HepG2 (cell line): ENCODE measurements around the gene VKORC1. TPM values are rescaled to one million over a fixed set of nuclear protein-coding genes. Genes with fewer than 3 reads are reported as not detected.

Source experiments
- CEBPG ChIP-seq: IDR thresholded peaks from 2 replicates; pipeline ENCODE4 v1.6.1; 2016
- EEA1 ChIP-seq: sonication (generic); formaldehyde crosslinking; IDR thresholded peaks from 2 replicates; pipeline ENCODE4 v1.5.1; 2020; ENCODE audit warnings: mild to moderate bottlenecking, missing genetic modification reagents, borderline replicate concordance
- IRF2 ChIP-seq: IDR thresholded peaks from 2 replicates; pipeline ENCODE4 v1.6.1; 2018; ENCODE audit warnings: missing genetic modification reagents, missing compliant biosample characterization
- NCOA2 ChIP-seq: sonication (generic); formaldehyde crosslinking; IDR thresholded peaks from 2 replicates; pipeline ENCODE4 v1.8.0; 2022; ENCODE audit warnings: inconsistent platforms
- NFE2L1 ChIP-seq: sonication (generic); formaldehyde crosslinking; IDR thresholded peaks from 2 replicates; pipeline ENCODE4 v1.4.0; 2020; ENCODE audit warnings: missing genetic modification reagents, mild to moderate bottlenecking, borderline replicate concordance
- NFIC ChIP-seq: IDR thresholded peaks from 2 replicates; pipeline ENCODE4 v1.6.1; 2012; ENCODE audit warnings: mild to moderate bottlenecking, low read length, inconsistent platforms
- NRL ChIP-seq: sonication (generic); formaldehyde crosslinking; IDR thresholded peaks from 2 replicates; pipeline ENCODE4 v1.5.0; 2020; ENCODE audit warnings: missing genetic modification reagents, mild to moderate bottlenecking, moderate library complexity, borderline replicate concordance
- PAWR ChIP-seq: sonication (generic); formaldehyde crosslinking; IDR thresholded peaks from 2 replicates; pipeline ENCODE4 v1.4.0; 2020; ENCODE audit warnings: missing genetic modification reagents, mild to moderate bottlenecking, borderline replicate concordance
- PRDM15 ChIP-seq: sonication (generic); formaldehyde crosslinking; IDR thresholded peaks from 2 replicates; pipeline ENCODE4 v1.4.0; 2020; ENCODE audit warnings: missing genetic modification reagents
- RARA ChIP-seq: IDR thresholded peaks from 2 replicates; pipeline ENCODE4 v1.6.1; 2016; ENCODE audit warnings: missing genetic modification reagents, missing compliant biosample characterization
- RBM39 ChIP-seq: fragments of 200-400 bp; formaldehyde crosslinking; IDR thresholded peaks from one replicate; pipeline ENCODE4 v1.6.1; 2018; ENCODE audit warnings: antibody characterized with exemption, mild to moderate bottlenecking, low read depth, low read length; ENCODE audit not compliant: poor library complexity, severe bottlenecking
- SMYD3 ChIP-seq: sonication (generic); formaldehyde crosslinking; IDR thresholded peaks from 2 replicates; pipeline ENCODE4 v1.8.1; 2023; ENCODE audit warnings: mild to moderate bottlenecking, missing genetic modification reagents
- SRY ChIP-seq: sonication (generic); formaldehyde crosslinking; IDR thresholded peaks from 2 replicates; pipeline ENCODE4 v1.8.0; 2022; ENCODE audit warnings: mild to moderate bottlenecking, missing genetic modification reagents
- ZBTB4 ChIP-seq: sonication (generic); formaldehyde crosslinking; IDR thresholded peaks from 2 replicates; pipeline ENCODE4 v1.4.0; 2020; ENCODE audit warnings: missing genetic modification reagents, mild to moderate bottlenecking, borderline replicate concordance
- ZNF687 ChIP-seq: sonication (generic); formaldehyde crosslinking; IDR thresholded peaks from 2 replicates; pipeline ENCODE4 v1.5.1; 2020; ENCODE audit warnings: mild to moderate bottlenecking, missing genetic modification reagents, moderate library complexity
- ZNF790 ChIP-seq: sonication (generic); formaldehyde crosslinking; IDR thresholded peaks from 2 replicates; pipeline ENCODE4 v1.8.0; 2022; ENCODE audit warnings: missing genetic modification reagents, mild to moderate bottlenecking, borderline replicate concordance
- ZSCAN29 ChIP-seq: sonication (generic); formaldehyde crosslinking; conservative IDR thresholded peaks from 2 replicates; pipeline ENCODE4 v1.4.0; 2020; ENCODE audit warnings: mild to moderate bottlenecking, missing genetic modification reagents
- polyA plus RNA-seq, 8 experiments: library from polyadenylated mRNA; depleted of rRNA in 3 of 8; stranded (reverse) in 7 of 8; unstranded in 1 of 8; fragments of >200 nt; fragmentation: Illumina TruSeq in 4 of 8; extraction: Trizol in 4 of 8; gene quantifications; 2 replicates each; pipeline versions ENCODE4 v1.2.1 to v1.2.3, GENCODE V29; 2011 to 2016; ENCODE audit warnings: low read depth in 4 of 8, missing spikeins in 1 of 8, mixed read lengths in 1 of 8; ENCODE audit not compliant: insufficient read depth in 1 of 8
- total RNA-seq, 5 experiments: library from RNA; depleted of rRNA; stranded (reverse); fragments of >200 nt; fragmentation: Illumina TruSeq; extraction: Trizol; gene quantifications; 2 replicates each; pipeline ENCODE4 v1.2.3, GENCODE V29; 2016; ENCODE audit warnings: low read depth in 1 of 5

Gene VKORC1
- total and polyA plus RNA-seq, 2 of the 13 experiments (the other 11 are each of a cell fraction or from before 2014, with no cell fraction given), result 141 to 615 TPM

GRCh38 chr16:31117384-31118222 lies 23.0 kb upstream of the VKORC1 start, which contains the start of gene KAT8 (continued):
- 0 out of 2 replicates have a peak, but pooled peaks have one; percentile 7 for TF ChIP-seq NRL (CRISPR knock-in tag)
- no peak for TF ChIP-seq NFIC
- TF ChIP-seq ZNF790, result peak; percentile 50; the same call in 1 of the 2 replicates
- no peak; the same call in 1 of the 2 replicates for TF ChIP-seq ZBTB4 (CRISPR knock-in tag)
- TF ChIP-seq EEA1 (CRISPR knock-in tag), result no peak
- no peak for TF ChIP-seq NFE2L1
- peak; percentile 59 for TF ChIP-seq CEBPG (CRISPR knock-in tag)
- TF ChIP-seq SMYD3 (CRISPR knock-in tag), result 0 out of 2 replicates have a peak, but pooled peaks have one; percentile 66
- TF ChIP-seq ZSCAN29 (CRISPR knock-in tag), result peak; percentile 64
- peak; percentile 88 for TF ChIP-seq ZNF687 (CRISPR knock-in tag)
- TF ChIP-seq SRY, result 0 out of 2 replicates have a peak, but pooled peaks have one; percentile 36
- peak; percentile 23; the same call in 1 of the 2 replicates for TF ChIP-seq PRDM15 (CRISPR knock-in tag)
- TF ChIP-seq NCOA2, result peak; percentile 36
- TF ChIP-seq PAWR (CRISPR knock-in tag), result no peak
- TF ChIP-seq RBM39, result peak; percentile 97
- TF ChIP-seq RARA, result peak; percentile 54
- peak; percentile 79 for TF ChIP-seq IRF2 (CRISPR knock-in tag)
